Tibial artery (tissue), 4 donors: ENCODE results near the gene BASP1.

Source experiments
- DNase-seq, 2 donors: peaks; one replicate each; pipeline ENCODE4 v3.0.0-alpha.2; 2019
- H3K27ac ChIP-seq, 2 donors: fragments of 200-600 bp; sonication (generic) in 1 of 2; 1 replicate in 1 of 2; 2 replicates in 1 of 2; pipeline ENCODE4 v1.5.1; 2018 to 2019; ENCODE audit warnings: mild to moderate bottlenecking in 1 of 2
- H3K27me3 ChIP-seq, 2 donors: fragments of 200-600 bp; sonication (generic) in 1 of 2; one replicate each; pipeline versions ENCODE4 v1.5.1 to v1.6.0; 2016 to 2019
- H3K36me3 ChIP-seq, 3 donors: fragments of 200-600 bp; sonication (generic) in 2 of 3; one replicate each; pipeline ENCODE4 v1.5.1; 2016 to 2019; ENCODE audit warnings: mild to moderate bottlenecking in 2 of 3
- H3K4me1 ChIP-seq, 4 donors: fragments of 200-600 bp; sonication (generic) in 2 of 4; 1 replicate in 3 of 4; 2 replicates in 1 of 4; pipeline ENCODE4 v1.5.1; 2016 to 2019
- H3K4me3 ChIP-seq, 2 donors: fragments of 200-600 bp; sonication (generic) in 1 of 2; 1 replicate in 1 of 2; 2 replicates in 1 of 2; pipeline ENCODE4 v1.5.1; 2018 to 2019; ENCODE audit warnings: mild to moderate bottlenecking in 2 of 2
- H3K9me3 ChIP-seq, 3 donors: fragments of 200-600 bp; sonication (generic) in 1 of 3; one replicate each; pipeline ENCODE4 v1.5.1; 2016 to 2019
- CTCF ChIP-seq, 2 experiments: fragments of 200-600 bp in 1 of 2; fragments of 450-650 bp in 1 of 2; IDR thresholded peaks; one replicate each; pipeline ENCODE4 v1.5.1; 2017 to 2019; ENCODE audit warnings: antibody characterized with exemption in 2 of 2, mild to moderate bottlenecking in 1 of 2, moderate library complexity in 1 of 2
- intact Hi-C: fragments of 100-400 bp; cut with DNase I; formaldehyde crosslinking; loops from one replicate; pipeline ENCODE4 v1.15.0; 2023; ENCODE audit warnings: low total_unique reads

BASP1 gene

DNA sequence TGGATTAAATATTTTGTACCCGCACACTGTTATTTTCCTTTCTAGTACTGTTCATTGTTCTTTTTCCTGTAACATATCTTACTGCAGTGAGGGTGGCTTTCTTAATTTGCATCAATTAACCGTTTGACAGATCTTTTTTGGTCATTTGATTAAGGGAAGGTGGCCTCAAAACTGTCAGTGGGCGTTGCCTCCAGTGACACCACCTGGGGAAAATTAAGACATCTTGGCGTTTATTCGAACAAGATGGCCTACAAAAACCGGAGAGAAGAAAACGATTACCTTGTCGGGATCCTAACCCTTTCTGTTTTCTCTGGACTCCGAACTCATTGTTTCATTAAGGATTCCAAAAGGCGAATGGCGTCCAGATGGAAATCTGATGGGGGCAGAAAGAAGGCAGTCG, 2.0 kb downstream of the BASP1 start:
- no peak for TF ChIP-seq CTCF (IDR thresholded peaks at IDR 0.05)
- H3K27ac ChIP-seq, result no peak overlapping the region
- intact Hi-C loops, result loop anchor here (10.0 kb wide), 1 partner anchor 1065 kb away; no protein-coding TSS in a partner anchor

DNA sequence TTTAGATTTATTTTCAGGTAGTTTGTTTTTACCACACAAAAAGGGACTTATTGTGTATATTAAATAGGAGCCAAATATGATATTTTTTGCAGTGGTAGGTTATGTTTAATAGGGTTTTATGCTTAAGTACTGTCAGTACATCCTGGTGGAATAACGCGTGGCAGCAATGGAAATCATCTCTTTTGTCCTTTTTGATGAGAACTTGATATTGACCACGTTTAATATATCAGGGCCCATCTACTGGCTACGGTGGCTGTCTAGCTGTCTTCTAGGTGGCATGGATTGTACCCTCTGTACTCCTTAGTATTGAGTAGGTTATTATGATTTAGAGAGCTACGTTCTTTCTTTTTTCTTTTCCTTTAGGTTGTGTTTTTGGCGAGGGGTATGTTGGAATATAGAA, 2.6 kb downstream of the BASP1 start:
- Histone ChIP-seq H3K9me3 (no peaks in the 10 kb centered on the region), H3K4me1 (peaks cover 0 to 35% (median 17%) of the 10 kb centered on the region in 4 donors), H3K4me3 (no peak overlapping the region), H3K27me3 (no peaks in the 10 kb centered on the region), H3K36me3 (no peaks in the 10 kb centered on the region), H3K27ac (no peak overlapping the region)
- DNase-seq, result no peak
- no peak for TF ChIP-seq CTCF (IDR thresholded peaks at IDR 0.05)
- intact Hi-C loops, result loop anchor here (10.0 kb wide), 1 partner anchor 1065 kb away; no protein-coding TSS in a partner anchor

More for the DNA sequence above, 2.0 kb downstream of the BASP1 start:
- Histone ChIP-seq H3K4me3 (peak overlapping the region in 1 of 2 donors; percentile 76), H3K9me3 (no peaks in the 10 kb centered on the region), H3K36me3 (no peaks in the 10 kb centered on the region), H3K4me1 (peaks cover 0 to 35% (median 17%) of the 10 kb centered on the region in 4 donors), H3K27me3 (no peaks in the 10 kb centered on the region)
- no peak for DNase-seq

- no peaks in the 10 kb centered on the region for H3K36me3 ChIP-seq
- intact Hi-C loops, result no loop called here
- H3K27me3 ChIP-seq, result no peaks in the 10 kb centered on the region
- peaks cover 0 to 35% (median 17%) of the 10 kb centered on the region in 4 donors for H3K4me1 ChIP-seq
- no peak overlapping the region for H3K4me3 ChIP-seq
- TF ChIP-seq CTCF (IDR thresholded peaks at IDR 0.05), result no peak
- no peak for DNase-seq
- no peaks in the 10 kb centered on the region for H3K9me3 ChIP-seq
- no peak overlapping the region for H3K27ac ChIP-seq
These were observed 3.0 kb downstream of the BASP1 start for GRCh38 chr5:17220469-17220868.

DNA sequence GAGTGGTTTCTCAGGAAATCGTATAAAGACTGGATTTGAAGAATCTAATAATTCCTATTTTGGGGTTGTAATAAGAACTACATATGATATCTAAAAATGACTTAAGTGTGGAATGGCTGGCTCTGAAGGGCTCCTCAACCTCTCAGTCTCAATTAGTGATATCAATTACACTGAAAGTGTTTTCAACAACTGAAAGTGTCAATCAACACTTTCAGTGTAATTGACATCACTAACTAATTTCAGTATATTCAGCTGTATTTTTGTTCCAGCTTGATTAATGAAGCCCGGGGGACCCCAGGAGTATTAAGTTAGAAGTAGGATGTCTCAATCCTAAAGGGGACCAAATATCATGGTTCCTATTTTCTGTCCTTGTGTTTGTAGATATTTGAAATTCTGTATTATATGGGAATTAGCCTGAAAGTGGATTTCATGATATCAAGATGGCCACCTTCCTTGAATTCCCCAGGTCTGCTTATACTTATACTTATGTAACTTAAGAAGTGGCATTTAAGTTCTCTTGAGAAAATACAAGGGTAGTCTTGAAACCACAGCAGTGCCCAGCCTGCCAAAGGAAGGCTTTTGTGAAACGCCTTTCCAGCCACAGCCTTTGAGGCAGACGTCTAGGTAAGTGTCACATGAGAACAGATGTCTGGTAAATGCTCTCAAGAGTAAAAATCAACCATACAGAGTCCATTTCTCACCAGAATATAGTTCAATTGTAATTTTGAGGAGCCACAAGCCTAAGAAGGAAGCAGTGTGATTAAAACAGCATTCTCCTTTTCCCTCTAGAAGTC, 4.6 kb downstream of the BASP1 start:
- H3K4me3 ChIP-seq, result no peak overlapping the region
- no peaks in the 10 kb centered on the region for H3K36me3 ChIP-seq
- intact Hi-C loops, result no loop called here
- peak overlapping the region in 1 of 2 donors; percentile 17 for H3K27ac ChIP-seq
- no peaks in the 10 kb centered on the region for H3K9me3 ChIP-seq
- TF ChIP-seq CTCF (IDR thresholded peaks at IDR 0.05), result no peak
- H3K4me1 ChIP-seq, result peaks cover 0 to 27% (median 12%) of the 10 kb centered on the region in 4 donors
- H3K27me3 ChIP-seq, result no peaks in the 10 kb centered on the region
- no peak for DNase-seq

GRCh38 chr5:17222664-17223063, 5.2 kb downstream of the BASP1 start:
- H3K27ac ChIP-seq, result peak overlapping the region in 1 of 2 donors; percentile 17
- no peak overlapping the region for H3K4me3 ChIP-seq
- TF ChIP-seq CTCF (IDR thresholded peaks at IDR 0.05), result no peak
- H3K36me3 ChIP-seq, result no peaks in the 10 kb centered on the region
- H3K9me3 ChIP-seq, result no peaks in the 10 kb centered on the region
- DNase-seq, result no peak
- no peaks in the 10 kb centered on the region for H3K27me3 ChIP-seq
- intact Hi-C loops, result no loop called here
- peaks cover 0 to 27% (median 11%) of the 10 kb centered on the region in 4 donors for H3K4me1 ChIP-seq
